HCT116 (cell line): ENCODE results near the gene TMCC3. TPM values are rescaled to one million over a fixed set of nuclear protein-coding genes. Genes with fewer than 3 reads are reported as not detected.
A peak's percentile ranks its signal among the peaks of the same experiment; 100 is the strongest.

Experiments
- ATAC-seq: fragments of 200-7000 bp; cut with Tn5 transposase; 2 replicates; pipeline ENCODE4 v1.9.1; 2020; ENCODE audit warnings: mild to moderate bottlenecking, moderate library complexity
- BruUV-seq: library from RNA; stranded (reverse); fragments of 400-500 nt; replicated peaks from 2 replicates; lab custom pipeline; 2021; lab: Mats Ljungman, UMichigan
- CTCF ChIA-PET: fragments of 300-600 bp; sonication (Branson Sonifier 250); formaldehyde crosslinking; loops from one replicate; lab custom pipeline; 2021; ENCODE audit warnings: antibody characterized with exemption; lab: Charles Lee
- POLR2A ChIA-PET: fragments of 300-600, 350-600 bp; sonication (Branson Sonifier 250); formaldehyde crosslinking; loops from one replicate; lab custom pipeline; 2021; ENCODE audit warnings: antibody characterized with exemption; lab: Charles Lee
- RAD21 ChIA-PET, 2 experiments: fragments of 300-600 bp; sonication (Branson Sonifier 250); formaldehyde crosslinking; loops; one replicate each; lab custom pipeline; 2023; ENCODE audit warnings: low total read pairs in 2 of 2; ENCODE audit not compliant: uncharacterized antibody in 2 of 2, unreplicated experiment in 2 of 2, low non-redundant PET in 1 of 2; lab: Charles Lee
- DNase-seq: peaks from one replicate; pipeline ENCODE4 v3.0.0-alpha.2; 2010; ENCODE audit warnings: low read depth, low spot score
- H2AFZ ChIP-seq: fragments of 200-600 bp; shearing (Covaris generic), sonication (generic); 2 replicates; pipeline ENCODE4 v1.6.1; 2017; ENCODE audit warnings: low read depth, mixed run types, mixed read lengths, antibody characterized with exemption, low read length; ENCODE audit not compliant: poor library complexity, severe bottlenecking
- H3K27ac ChIP-seq: 2 replicates; pipeline ENCODE4 v1.5.1; 2012; ENCODE audit warnings: low read depth, low read length
- H3K27me3 ChIP-seq: fragments of 200-600 bp; sonication (generic); 2 replicates; pipeline ENCODE4 v1.6.1; 2016; ENCODE audit warnings: mixed run types, low read length, mixed read lengths; ENCODE audit not compliant: insufficient read depth
- H3K36me3 ChIP-seq, 2 experiments: fragments of 200-500 bp in 1 of 2; fragments of 200-600 bp in 1 of 2; sonication (Bioruptor generic) in 1 of 2; sonication (generic) in 1 of 2; 2 replicates each; pipeline versions ENCODE4 v1.5.1 to v1.6.1; 2014 to 2016; ENCODE audit warnings: low read length in 2 of 2, inconsistent platforms in 1 of 2, mixed read lengths in 1 of 2, mixed run types in 1 of 2; ENCODE audit not compliant: insufficient read depth in 2 of 2, control insufficient read depth in 1 of 2
- H3K4me1 ChIP-seq, 2 experiments: fragments of 200-600 bp in 1 of 2; sonication (generic) in 1 of 2; 2 replicates each; pipeline versions ENCODE4 v1.5.1 to v1.6.1; 2012 to 2017; ENCODE audit warnings: low read length in 2 of 2, inconsistent platforms in 1 of 2, mild to moderate bottlenecking in 1 of 2, mixed read lengths in 1 of 2, mixed run types in 1 of 2, moderate library complexity in 1 of 2; ENCODE audit not compliant: insufficient read depth in 2 of 2, control insufficient read depth in 1 of 2
- H3K4me2 ChIP-seq: fragments of 200-600 bp; sonication (generic); 2 replicates; pipeline ENCODE4 v1.6.1; 2017; ENCODE audit warnings: mixed run types, low read length, mixed read lengths
- H3K4me3 ChIP-seq, 2 experiments: fragments of 200-600 bp in 1 of 2; sonication (generic) in 1 of 2; replicated peaks in 1 of 2; 2 replicates each; pipeline ENCODE4 v1.5.1; 2011 to 2016; ENCODE audit warnings: low read length in 2 of 2, control low read depth in 1 of 2, low read depth in 1 of 2, mild to moderate bottlenecking in 1 of 2, mixed read lengths in 1 of 2, mixed run types in 1 of 2
- H3K79me2 ChIP-seq: fragments of 200-600 bp; sonication (generic); 2 replicates; pipeline ENCODE4 v1.6.1; 2017; ENCODE audit warnings: mild to moderate bottlenecking, mixed run types, low read length, moderate library complexity, mixed read lengths; ENCODE audit not compliant: insufficient read depth
- H3K9ac ChIP-seq: fragments of 200-600 bp; sonication (generic); 2 replicates; pipeline ENCODE4 v1.6.1; 2016; ENCODE audit warnings: low read length, mixed read lengths
- H3K9me2 ChIP-seq: fragments of 200-600 bp; sonication (generic), shearing (Covaris generic); 2 replicates; pipeline ENCODE4 v1.6.1; 2017; ENCODE audit warnings: mixed run types, mild to moderate bottlenecking, moderate library complexity; ENCODE audit not compliant: insufficient read depth
- H3K9me3 ChIP-seq, 2 experiments: fragments of 200-500 bp in 1 of 2; fragments of 200-600 bp in 1 of 2; sonication (Bioruptor generic) in 1 of 2; sonication (generic) in 1 of 2; 2 replicates each; pipeline ENCODE4 v1.6.1; 2014 to 2017; ENCODE audit warnings: low read length in 2 of 2, mixed read lengths in 2 of 2, inconsistent platforms in 1 of 2, low read depth in 1 of 2, mild to moderate bottlenecking in 1 of 2, mixed run types in 1 of 2, moderate library complexity in 1 of 2; ENCODE audit not compliant: control insufficient read depth in 1 of 2, insufficient read depth in 1 of 2
- H4K20me1 ChIP-seq: fragments of 200-600 bp; sonication (generic), shearing (Covaris generic); 2 replicates; pipeline ENCODE4 v1.6.1; 2017; ENCODE audit warnings: mixed run types, mild to moderate bottlenecking, moderate library complexity; ENCODE audit not compliant: insufficient read depth
- EGR1 ChIP-seq: IDR thresholded peaks from 2 replicates; pipeline ENCODE4 v1.6.1; 2012; ENCODE audit warnings: low read depth
- ELF1 ChIP-seq: IDR thresholded peaks from 2 replicates; pipeline ENCODE4 v1.6.1; 2012; ENCODE audit warnings: low read depth, borderline replicate concordance
- EZH2 ChIP-seq: fragments of 200-600 bp; sonication (generic); IDR thresholded peaks from 2 replicates; pipeline ENCODE4 v1.6.1; 2017; ENCODE audit warnings: antibody characterized with exemption, mixed run types
- EZH2phosphoT487 ChIP-seq: fragments of 200-600 bp; IDR thresholded peaks from 2 replicates; pipeline ENCODE4 v1.6.1; 2018; ENCODE audit warnings: antibody characterized with exemption, borderline replicate concordance
- FOSL1 ChIP-seq: IDR thresholded peaks from 2 replicates; pipeline ENCODE4 v1.6.1; 2012; ENCODE audit warnings: low read depth
- JUND ChIP-seq: IDR thresholded peaks from 2 replicates; pipeline ENCODE4 v1.6.1; 2012
- POLR2A ChIP-seq: IDR thresholded peaks from 2 replicates; pipeline ENCODE4 v1.7.0; 2011; ENCODE audit warnings: borderline replicate concordance; ENCODE audit not compliant: insufficient read depth, insufficient read length; ENCODE audit errors: extremely low read depth
- POLR2AphosphoS5 ChIP-seq: IDR thresholded peaks from 2 replicates; pipeline ENCODE4 v1.6.1; 2011; ENCODE audit warnings: mild to moderate bottlenecking, low read depth, low read length, moderate library complexity
- SIN3A ChIP-seq: IDR thresholded peaks from 2 replicates; pipeline ENCODE4 v1.6.1; 2012; ENCODE audit warnings: low read depth
- SP1 ChIP-seq: IDR thresholded peaks from 2 replicates; pipeline ENCODE4 v1.6.1; 2012; ENCODE audit warnings: low read depth
- SRF ChIP-seq: IDR thresholded peaks from 2 replicates; pipeline ENCODE4 v1.6.1; 2012; ENCODE audit warnings: low read depth
- YY1 ChIP-seq: IDR thresholded peaks from 2 replicates; pipeline ENCODE4 v1.6.1; 2011; ENCODE audit warnings: low read length, low read depth, moderate library complexity, mild to moderate bottlenecking; ENCODE audit not compliant: insufficient replicate concordance; ENCODE audit errors: extremely low read depth
- ZNF274 ChIP-seq: fragments of 200-500 bp; sonication (Bioruptor generic); IDR thresholded peaks from 2 replicates; pipeline ENCODE4 v1.6.1; 2014; ENCODE audit warnings: mild to moderate bottlenecking, low read depth, low read length, inconsistent platforms
- intact Hi-C: fragments of 100-400 bp; cut with micrococcal nuclease; formaldehyde crosslinking; loops from 2 replicates; pipeline ENCODE4 v1.10.0; 2022
- total RNA-seq: library from RNA; stranded (reverse); gene quantifications from one replicate; pipeline ENCODE4 v1.2.1, GENCODE V29; 2021; ENCODE audit not compliant: unreplicated experiment
- TF ChIP-seq, protein P1 (sequence below): IDR thresholded peaks from 2 replicates; pipeline ENCODE4 v1.6.1; 2011; ENCODE audit warnings: mild to moderate bottlenecking, low read length, moderate library complexity; ENCODE audit not compliant: insufficient replicate concordance; ENCODE audit errors: extremely low read depth
- TF ChIP-seq, protein P2 (sequence below), 3 experiments: fragments of 200-600 bp in 1 of 3; sonication (generic) in 1 of 3; IDR thresholded peaks in 2 of 3; conservative IDR thresholded peaks in 1 of 3; 2 replicates each; pipeline ENCODE4 v1.5.1; 2012 to 2017; ENCODE audit warnings: low read depth in 2 of 3, low read length in 2 of 3, antibody characterized with exemption in 1 of 3, borderline replicate concordance in 1 of 3, control low read depth in 1 of 3, mild to moderate bottlenecking in 1 of 3, mixed read lengths in 1 of 3, mixed run types in 1 of 3, moderate library complexity in 1 of 3; ENCODE audit not compliant: insufficient read depth in 1 of 3
- TF ChIP-seq, protein P3 (sequence below): IDR thresholded peaks from 2 replicates; pipeline ENCODE4 v1.6.1; 2012

Gene TMCC3
- total RNA-seq, 1 experiment from 2014 or later, result 4.5 TPM

DNA sequence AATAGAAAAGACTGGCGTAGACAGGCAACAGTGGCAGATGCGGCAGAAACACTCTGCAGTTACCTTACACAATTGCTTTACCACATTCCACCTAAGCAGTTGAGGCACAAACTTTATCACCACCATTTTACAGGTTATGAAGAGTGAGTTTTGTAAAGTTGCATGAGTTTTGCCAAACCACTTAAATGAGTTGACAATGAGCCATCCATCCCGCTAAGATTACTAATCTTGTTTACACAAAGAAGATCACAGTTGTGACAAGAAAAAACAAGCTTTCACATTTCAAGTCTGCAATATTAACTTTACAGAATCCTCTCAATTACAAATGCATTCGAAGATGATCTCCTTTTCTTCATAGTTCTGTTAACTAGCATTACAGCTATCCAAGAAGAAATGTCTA is 1.8 kb downstream of the TMCC3 start:
- H3K4me3 ChIP-seq, result no peak overlapping the region
- CTCF ChIA-PET, result no interaction called here
- no peaks in the 10 kb centered on the region for H3K9me2 ChIP-seq
- ATAC-seq (no peak), DNase-seq (no peak)
- no peak overlapping the region for H2AFZ ChIP-seq
- RAD21 ChIA-PET, result no interaction called here
- H3K9ac ChIP-seq, result no peak overlapping the region
- H3K4me2 ChIP-seq, result peak overlapping the region; percentile 94
- TSS peak; percentile 60 for BruUV-seq
- intact Hi-C loops, result no loop called here
- POLR2A ChIA-PET, result no interaction called here
- H3K36me3 ChIP-seq, result no peaks in the 10 kb centered on the region
- no peaks in the 10 kb centered on the region for H3K27me3 ChIP-seq
- H3K79me2 ChIP-seq, result no peaks in the 10 kb centered on the region
- no peaks in the 10 kb centered on the region for H3K9me3 ChIP-seq
- H3K4me1 ChIP-seq, result peaks cover 3 to 13% of the 10 kb centered on the region in 2 experiments; a peak in 3 of 4 replicates
- TF ChIP-seq EZH2phosphoT487 (no peak), SP1 (no peak), FOSL1 (no peak), SIN3A (no peak), JUND (no peak), SRF (no peak), EZH2 (no peak), ELF1 (no peak), ZNF274 (no peak), EGR1 (no peak), POLR2A (no peak), POLR2AphosphoS5 (no peak), YY1 (no peak)
- TF ChIP-seq, protein P1, sequence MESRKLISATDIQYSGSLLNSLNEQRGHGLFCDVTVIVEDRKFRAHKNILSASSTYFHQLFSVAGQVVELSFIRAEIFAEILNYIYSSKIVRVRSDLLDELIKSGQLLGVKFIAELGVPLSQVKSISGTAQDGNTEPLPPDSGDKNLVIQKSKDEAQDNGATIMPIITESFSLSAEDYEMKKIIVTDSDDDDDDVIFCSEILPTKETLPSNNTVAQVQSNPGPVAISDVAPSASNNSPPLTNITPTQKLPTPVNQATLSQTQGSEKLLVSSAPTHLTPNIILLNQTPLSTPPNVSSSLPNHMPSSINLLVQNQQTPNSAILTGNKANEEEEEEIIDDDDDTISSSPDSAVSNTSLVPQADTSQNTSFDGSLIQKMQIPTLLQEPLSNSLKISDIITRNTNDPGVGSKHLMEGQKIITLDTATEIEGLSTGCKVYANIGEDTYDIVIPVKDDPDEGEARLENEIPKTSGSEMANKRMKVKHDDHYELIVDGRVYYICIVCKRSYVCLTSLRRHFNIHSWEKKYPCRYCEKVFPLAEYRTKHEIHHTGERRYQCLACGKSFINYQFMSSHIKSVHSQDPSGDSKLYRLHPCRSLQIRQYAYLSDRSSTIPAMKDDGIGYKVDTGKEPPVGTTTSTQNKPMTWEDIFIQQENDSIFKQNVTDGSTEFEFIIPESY, result no peak
- TF ChIP-seq, protein P2, sequence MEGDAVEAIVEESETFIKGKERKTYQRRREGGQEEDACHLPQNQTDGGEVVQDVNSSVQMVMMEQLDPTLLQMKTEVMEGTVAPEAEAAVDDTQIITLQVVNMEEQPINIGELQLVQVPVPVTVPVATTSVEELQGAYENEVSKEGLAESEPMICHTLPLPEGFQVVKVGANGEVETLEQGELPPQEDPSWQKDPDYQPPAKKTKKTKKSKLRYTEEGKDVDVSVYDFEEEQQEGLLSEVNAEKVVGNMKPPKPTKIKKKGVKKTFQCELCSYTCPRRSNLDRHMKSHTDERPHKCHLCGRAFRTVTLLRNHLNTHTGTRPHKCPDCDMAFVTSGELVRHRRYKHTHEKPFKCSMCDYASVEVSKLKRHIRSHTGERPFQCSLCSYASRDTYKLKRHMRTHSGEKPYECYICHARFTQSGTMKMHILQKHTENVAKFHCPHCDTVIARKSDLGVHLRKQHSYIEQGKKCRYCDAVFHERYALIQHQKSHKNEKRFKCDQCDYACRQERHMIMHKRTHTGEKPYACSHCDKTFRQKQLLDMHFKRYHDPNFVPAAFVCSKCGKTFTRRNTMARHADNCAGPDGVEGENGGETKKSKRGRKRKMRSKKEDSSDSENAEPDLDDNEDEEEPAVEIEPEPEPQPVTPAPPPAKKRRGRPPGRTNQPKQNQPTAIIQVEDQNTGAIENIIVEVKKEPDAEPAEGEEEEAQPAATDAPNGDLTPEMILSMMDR (IDR thresholded peaks at IDR 0.05 in 2 of 3, conservative IDR thresholded peaks at IDR 0.05 in 1 of 3; ENCODE audit: borderline replicate concordance in 1 of 3, insufficient read depth in 1 of 3, low read depth in 2 of 3, low read length in 2 of 3), result no peak
- TF ChIP-seq, protein P3, sequence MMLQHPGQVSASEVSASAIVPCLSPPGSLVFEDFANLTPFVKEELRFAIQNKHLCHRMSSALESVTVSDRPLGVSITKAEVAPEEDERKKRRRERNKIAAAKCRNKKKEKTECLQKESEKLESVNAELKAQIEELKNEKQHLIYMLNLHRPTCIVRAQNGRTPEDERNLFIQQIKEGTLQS, result no peak
- no peak overlapping the region for H3K27ac ChIP-seq
- H4K20me1 ChIP-seq, result no peaks in the 10 kb centered on the region
